Measurements from ENCODE around the gene RBM24. TPM values are rescaled to one million over a fixed set of nuclear protein-coding genes. Genes with fewer than 3 reads are reported as not detected.

Gene RBM24
- 1 to 10 TPM in 1 of 4 donors, under 1 TPM in 2, not detected in 1; 0.22 to 1.8 (median 0.46) TPM for total RNA-seq

- WGBS, 2 donors = 2% methylated on average over 19 to 40 of the region's 46 CpGs
- TF ChIP-seq POLR2A (IDR thresholded peaks at IDR 0.05) (no peak), CTCF (IDR thresholded peaks at IDR 0.05) (no peak)
- intact Hi-C loops (cut with DNase I; ENCODE audit: low total_unique reads) = no loop called here
- peak; percentile 38 to 94 for DNase-seq (ENCODE audit: low spot score in 2 of 2)
- peak within 1 kb of the TSS; percentile 45 for H3K4me3 ChIP-seq (ENCODE audit: low read depth, poor library complexity, severe bottlenecking)
Measured at GRCh38 chr6:17281100-17281496, at the start of gene RBM24. Gene RBM24, plus strand, starts transcription at chr6:17281361. Its CDS starts 221 bp downstream, at chr6:17281582.

- no peak for TF ChIP-seq POLR2A (IDR thresholded peaks at IDR 0.05)
- no peak overlapping the region for H3K4me3 ChIP-seq (ENCODE audit: low read depth, poor library complexity, severe bottlenecking)
- WGBS, 2 donors = 54 to 55% methylated on average over 2 of the region's 2 CpGs
- intact Hi-C loops (cut with DNase I; ENCODE audit: low total_unique reads) = no loop called here
- DNase-seq (ENCODE audit: low spot score in 2 of 2) = no peak
Measured at GRCh38 chr6:17233531-17233930, 47.6 kb upstream of the RBM24 start.

- H3K4me3 ChIP-seq (ENCODE audit: low read depth, poor library complexity, severe bottlenecking) = no peak overlapping the region
- intact Hi-C loops (cut with DNase I; ENCODE audit: low total_unique reads) = no loop called here
- no peak for DNase-seq (ENCODE audit: low spot score in 2 of 2)
- 94 to 98% methylated on average over 2 of the region's 2 CpGs for WGBS, 2 donors
- TF ChIP-seq POLR2A (IDR thresholded peaks at IDR 0.05) (no peak), CTCF (IDR thresholded peaks at IDR 0.05) (no peak)
Measured at GRCh38 chr6:17237246-17237645, 43.9 kb upstream of the RBM24 start.

GRCh38 chr6:17239260-17239659, 41.9 kb upstream of the RBM24 start:
- intact Hi-C loops (cut with DNase I; ENCODE audit: low total_unique reads) = no loop called here
- no peak for DNase-seq (ENCODE audit: low spot score in 2 of 2)
- WGBS, 2 donors = 88 to 91% methylated on average over 4 of the region's 4 CpGs
- TF ChIP-seq POLR2A (IDR thresholded peaks at IDR 0.05) = no peak
- TF ChIP-seq CTCF (IDR thresholded peaks at IDR 0.05) = no peak
- no peak overlapping the region for H3K4me3 ChIP-seq (ENCODE audit: low read depth, poor library complexity, severe bottlenecking)

- DNase-seq (ENCODE audit: low spot score in 2 of 2) = no peak
- intact Hi-C loops (cut with DNase I; ENCODE audit: low total_unique reads) = no loop called here
- no peak overlapping the region for H3K4me3 ChIP-seq (ENCODE audit: low read depth, poor library complexity, severe bottlenecking)
- 74 to 81% methylated on average over 3 of the region's 3 CpGs for WGBS, 2 donors
- TF ChIP-seq POLR2A (IDR thresholded peaks at IDR 0.05) (no peak), CTCF (IDR thresholded peaks at IDR 0.05) (no peak)
Measured at GRCh38 chr6:17240803-17241500, 40.2 kb upstream of the RBM24 start.

- 23 to 50% methylated on average over 1 of the region's 1 CpG for WGBS, 2 donors
- intact Hi-C loops (cut with DNase I; ENCODE audit: low total_unique reads) = no loop called here
- no peak for TF ChIP-seq CTCF (IDR thresholded peaks at IDR 0.05)
- TF ChIP-seq POLR2A (IDR thresholded peaks at IDR 0.05) = no peak
- H3K4me3 ChIP-seq (ENCODE audit: low read depth, poor library complexity, severe bottlenecking) = no peak overlapping the region
- DNase-seq (ENCODE audit: low spot score in 2 of 2) = no peak
Measured at GRCh38 chr6:17242087-17242486, 39.1 kb upstream of the RBM24 start.

Data from lower leg skin (tissue), 4 donors.